HG03565 (cell line): ENCODE data around the gene NT5C3B.
"Not testable (repeated sequence)": the region's sequence is repeated elsewhere in the genome, so short reads cannot be mapped to it uniquely, and the experiment has no call there.

Experiments
- ATAC-seq: cut with Tn5 transposase; IDR thresholded peaks from one replicate; pipeline ENCODE4 v1.9.1; 2021; ENCODE audit warnings: mild to moderate bottlenecking, moderate library complexity; ENCODE audit not compliant: unreplicated experiment

The NT5C3B gene

GRCh38 chr17:41785091-41785858, 50.8 kb downstream of the NT5C3B start:
- no peak for ATAC-seq

- ATAC-seq = no peak
Measured at GRCh38 chr17:41784207-41784744, 51.8 kb downstream of the NT5C3B start.

GRCh38 chr17:41782142-41782541, 53.9 kb downstream of the NT5C3B start:
- no peak for ATAC-seq

DNA sequence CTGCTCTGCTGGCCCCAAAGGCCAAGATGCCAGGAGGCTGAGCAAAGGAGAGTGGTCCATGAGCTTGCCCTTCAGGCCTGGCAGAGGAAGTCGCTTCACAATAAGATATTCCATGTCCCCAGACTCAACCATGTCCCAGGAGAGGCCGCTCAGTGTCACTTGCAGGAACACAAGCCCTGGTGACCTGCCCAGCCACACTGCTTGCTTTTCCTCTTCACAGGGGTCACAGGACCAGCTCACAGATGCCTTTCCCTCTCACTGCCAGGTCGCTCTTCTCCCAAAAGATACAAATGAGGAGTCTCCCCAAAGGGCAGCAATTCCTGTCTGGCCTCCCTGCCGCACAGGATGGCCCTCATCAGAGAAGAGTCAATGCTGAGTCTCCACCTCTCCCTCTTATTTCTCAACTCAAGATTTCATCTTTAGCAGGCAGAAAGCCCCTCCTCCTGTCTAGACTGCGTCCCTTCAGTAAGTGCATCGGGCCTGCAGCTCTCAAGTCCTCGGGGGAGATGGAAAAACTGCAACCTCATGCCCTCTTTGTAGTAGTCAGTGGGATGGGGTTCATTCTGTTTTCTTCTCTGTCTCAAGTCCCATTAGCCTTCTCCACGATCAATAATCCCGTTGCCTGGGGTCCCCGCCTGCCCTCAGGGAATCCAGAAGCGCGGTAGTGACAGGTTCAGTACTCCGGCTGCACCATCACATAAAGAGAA, 54.5 kb downstream of the NT5C3B start:
- no peak for ATAC-seq

DNA sequence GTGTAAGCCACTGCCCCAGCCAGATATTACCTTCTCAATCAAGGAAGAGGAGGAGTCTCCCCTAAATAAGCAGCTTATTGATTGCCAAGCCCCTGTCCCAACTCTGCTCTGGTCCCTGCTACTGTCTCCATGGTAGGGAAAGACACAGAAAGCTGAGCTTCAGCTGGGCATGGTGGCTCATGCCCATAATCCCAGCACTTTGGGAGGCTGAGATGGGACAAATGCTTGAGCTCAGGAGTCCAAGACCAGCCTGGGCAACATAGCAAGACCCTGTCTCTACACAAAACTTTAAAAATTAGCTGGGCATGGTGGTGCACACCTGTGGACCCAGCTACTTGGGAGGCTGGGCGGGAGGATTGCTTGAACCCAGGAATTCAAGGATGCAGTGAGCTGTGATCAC, 56.1 kb downstream of the NT5C3B start:
- no peak for ATAC-seq

DNA sequence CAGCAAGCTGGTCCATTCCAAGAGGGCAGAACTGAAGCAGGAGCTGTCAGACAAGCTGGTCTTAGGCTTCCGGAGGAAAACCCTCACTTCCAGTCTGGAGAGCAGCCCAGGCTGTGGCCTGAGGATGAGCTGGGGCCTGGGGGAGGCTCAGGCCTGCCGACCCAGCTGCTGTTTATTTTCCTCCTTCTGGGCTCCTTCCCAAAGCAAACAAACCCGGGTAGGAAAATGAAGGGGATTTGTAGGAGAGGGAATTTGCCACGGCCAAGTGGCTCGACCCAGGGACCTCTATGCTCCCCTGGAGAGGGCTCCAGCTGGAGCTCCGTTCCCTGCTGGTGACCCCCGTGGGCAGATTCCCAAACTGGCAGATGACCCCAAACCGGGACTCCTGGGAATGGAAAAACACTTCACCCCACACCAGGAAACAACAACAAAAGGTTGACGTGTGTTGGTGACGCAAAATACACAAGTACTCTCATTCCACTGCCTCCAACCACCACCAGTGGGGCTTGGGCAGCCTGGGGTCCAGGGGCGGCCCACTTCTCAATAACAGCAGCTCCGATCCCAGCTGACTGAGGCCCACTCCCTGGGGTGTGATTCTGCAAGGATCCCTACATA, 58.4 kb downstream of the NT5C3B start:
- no peak for ATAC-seq

DNA sequence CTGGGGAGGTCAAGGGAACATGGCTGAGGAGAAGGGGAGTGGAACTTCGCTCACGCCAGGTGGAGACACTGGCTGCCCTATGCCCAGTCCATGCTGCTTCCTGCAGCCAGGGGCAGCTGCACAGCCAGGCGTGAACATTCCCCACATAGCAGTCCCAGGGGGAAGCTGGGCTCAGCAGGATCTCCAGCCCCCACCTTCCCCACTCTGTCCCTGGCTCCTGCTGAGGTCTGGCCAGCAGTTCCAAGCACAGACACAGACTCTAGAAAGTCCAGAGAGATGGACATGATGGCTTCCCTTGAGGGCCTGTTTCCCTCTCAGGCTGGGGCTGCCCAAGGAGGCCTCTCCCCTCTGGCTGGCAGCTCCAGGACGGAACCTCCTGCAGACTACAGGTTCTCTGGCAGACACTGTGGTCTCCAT, 58.9 kb downstream of the NT5C3B start:
- ATAC-seq = no peak

DNA sequence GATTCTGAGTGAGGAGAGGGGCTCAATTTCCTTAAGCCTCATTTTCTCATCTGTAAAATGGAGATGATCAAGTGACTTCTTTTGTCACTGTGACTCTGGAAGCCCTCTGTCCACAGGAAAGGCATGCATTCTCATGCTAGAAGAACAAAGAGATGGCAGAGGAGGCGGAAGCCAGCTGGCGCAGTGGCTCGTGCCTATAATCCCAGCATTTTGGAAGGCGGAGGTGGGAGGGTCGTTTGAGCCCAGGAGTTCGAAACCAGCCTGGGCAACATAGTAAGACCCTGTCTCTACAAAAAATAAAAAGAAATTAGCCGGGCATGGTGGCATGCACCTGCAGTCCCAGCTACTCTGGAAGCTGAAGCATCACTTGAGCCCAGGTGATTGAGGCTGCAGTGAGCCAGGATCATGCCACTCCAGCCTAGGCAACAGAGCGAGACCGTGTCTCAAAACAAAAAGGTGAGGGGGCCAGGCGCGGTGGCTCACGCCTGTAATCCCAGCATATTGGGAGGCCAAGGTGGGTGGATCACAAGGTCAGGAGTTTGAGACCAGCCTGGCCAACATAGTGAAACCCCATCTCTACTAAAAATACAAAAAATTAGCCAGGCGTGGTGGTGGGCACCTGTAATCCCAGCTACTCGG, 59.7 kb downstream of the NT5C3B start:
- not testable (repeated sequence) for ATAC-seq

DNA sequence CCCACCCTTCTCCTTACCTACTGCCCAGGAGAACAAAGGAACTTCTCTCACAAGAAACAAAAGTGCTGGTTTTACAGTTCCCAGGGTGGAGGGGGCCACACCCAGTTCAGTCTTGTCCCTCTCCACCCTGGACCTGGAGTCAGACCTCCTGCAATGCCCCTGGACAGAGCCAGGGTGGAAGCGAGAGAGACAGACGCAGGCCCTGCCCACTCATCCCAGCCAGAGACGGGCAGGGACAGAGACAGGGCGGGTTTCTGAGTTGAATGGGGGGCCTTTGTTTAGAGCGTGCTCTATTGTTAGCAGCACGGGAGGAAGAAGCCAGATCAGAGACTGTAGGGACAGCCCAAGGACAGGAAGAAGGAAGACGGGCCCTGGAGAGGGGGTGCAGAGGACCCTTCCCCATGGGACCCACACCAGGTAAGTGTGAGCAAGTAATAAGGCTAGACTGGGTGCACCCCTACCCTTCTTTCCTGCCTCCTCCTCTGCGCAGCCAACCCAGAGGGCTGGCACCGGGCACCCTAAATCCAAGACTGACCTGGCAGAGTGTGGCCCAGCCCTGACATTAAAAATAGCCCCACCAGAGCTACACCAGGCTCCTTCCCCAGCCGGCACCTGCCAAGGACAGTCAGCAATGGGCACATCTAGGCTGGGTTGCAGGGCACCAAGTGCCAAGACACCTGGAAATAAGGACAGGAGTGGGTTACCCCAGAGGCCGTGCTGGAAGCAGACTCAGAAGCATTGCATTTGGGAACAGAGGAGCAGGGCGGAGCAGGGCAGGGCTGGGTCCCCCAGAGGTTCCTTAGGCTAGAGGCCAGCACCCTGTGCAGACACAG, 60.4 kb downstream of the NT5C3B start:
- ATAC-seq = no peak
